HG03175 (cell line): ENCODE measurements around the gene UVRAG.

Experiments used
- ATAC-seq: cut with Tn5 transposase; IDR thresholded peaks from one replicate; pipeline ENCODE4 v1.9.1; 2021; ENCODE audit warnings: mild to moderate bottlenecking, moderate library complexity; ENCODE audit not compliant: unreplicated experiment

Gene UVRAG

GRCh38 chr11:76177250-76177686 lies 362.3 kb downstream of the UVRAG start:
- no peak for ATAC-seq

- ATAC-seq: no peak
Observed at GRCh38 chr11:76179147-76179546, 364.1 kb downstream of the UVRAG start.

GRCh38 chr11:76181371-76181770 lies 366.4 kb downstream of the UVRAG start:
- ATAC-seq: no peak

DNA sequence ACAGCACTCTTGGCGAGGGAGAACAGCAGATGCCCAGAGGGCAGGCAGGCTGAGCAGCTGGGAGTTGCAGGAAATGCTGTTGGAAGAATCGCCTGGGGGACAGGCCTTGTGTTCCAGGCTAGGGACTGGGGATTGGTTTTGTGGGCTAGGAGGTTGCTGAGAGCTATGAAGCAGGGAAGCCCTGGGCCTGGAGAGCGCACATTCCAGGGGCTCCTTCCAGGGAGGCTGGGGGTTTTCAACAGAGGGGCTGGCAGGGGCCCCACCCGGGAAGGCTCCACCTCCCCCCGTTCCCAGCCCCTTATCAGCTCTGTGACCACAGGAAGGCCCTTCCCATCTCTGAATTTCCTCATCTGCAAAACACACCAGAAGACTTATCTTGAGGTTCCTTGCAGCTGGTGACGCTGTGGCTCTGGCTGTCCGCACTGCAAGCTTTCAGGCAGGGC lies 369.6 kb downstream of the UVRAG start:
- ATAC-seq: no peak

- ATAC-seq: no peak
Observed at GRCh38 chr11:76185511-76185910, 370.5 kb downstream of the UVRAG start.

GRCh38 chr11:76185931-76186401 lies 371.0 kb downstream of the UVRAG start:
- no peak for ATAC-seq

- ATAC-seq: no peak
Observed at GRCh38 chr11:76186776-76187279, 371.8 kb downstream of the UVRAG start.

DNA sequence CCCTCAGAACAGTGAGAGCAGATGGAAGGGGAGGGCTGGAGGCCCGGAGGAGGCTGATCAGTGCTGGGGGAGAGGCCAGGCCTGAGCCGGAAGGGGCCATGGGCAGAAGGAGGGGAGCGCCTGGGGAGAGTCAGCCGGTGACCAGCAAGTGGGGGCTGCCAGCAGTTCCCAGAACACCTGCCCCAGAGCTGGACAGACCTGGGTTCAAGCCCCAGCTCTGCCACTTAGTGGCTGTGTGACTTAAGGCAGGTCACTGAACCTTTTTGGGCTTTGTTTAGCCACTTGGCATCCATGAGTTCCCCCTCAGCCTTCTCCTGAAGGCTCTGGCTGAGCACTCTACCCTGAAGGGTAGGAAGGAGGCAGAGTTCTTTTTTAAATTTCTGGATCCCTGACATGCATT lies 373.9 kb downstream of the UVRAG start:
- no peak for ATAC-seq

GRCh38 chr11:76189682-76190081 lies 374.7 kb downstream of the UVRAG start:
- no peak for ATAC-seq

GRCh38 chr11:76190376-76190775 lies 375.4 kb downstream of the UVRAG start:
- no peak for ATAC-seq
